VCaP (cell line): Measurements from ENCODE around the gene PRKAA1.

Experiments used
- H3K27ac ChIP-seq: fragments of 450-650 bp; 2 replicates; pipeline ENCODE4 v1.5.1; 2017
- CTCF ChIP-seq: fragments of 450-650 bp; conservative IDR thresholded peaks from 2 replicates; pipeline ENCODE4 v1.5.1; 2017; ENCODE audit warnings: mild to moderate bottlenecking, moderate library complexity

The PRKAA1 gene

GRCh38 chr5:40834849-40835787 is 36.9 kb upstream of the PRKAA1 start, which contains the start of gene RPL37:
TSS of gene RPL37 (minus strand) at chr5:40835222. CDS start at chr5:40835185, 37 bp downstream.
- peak within 1 kb of the TSS; percentile 91 for H3K27ac ChIP-seq
- no peak for TF ChIP-seq CTCF

- TF ChIP-seq CTCF, result no peak
- H3K27ac ChIP-seq, result peak overlapping the region; percentile 91
Observed at GRCh38 chr5:40834391-40834848, 36.2 kb upstream of the PRKAA1 start.

- H3K27ac ChIP-seq, result peak overlapping the region; percentile 91
- TF ChIP-seq CTCF, result no peak
Observed at GRCh38 chr5:40833712-40834229, 35.6 kb upstream of the PRKAA1 start.

- TF ChIP-seq CTCF, result no peak
- peak overlapping the region; percentile 91; the same call in 1 of the 2 replicates for H3K27ac ChIP-seq
Observed at GRCh38 chr5:40832345-40832744, 34.2 kb upstream of the PRKAA1 start.

- no peak for TF ChIP-seq CTCF
- peak overlapping the region; percentile 2; the same call in 1 of the 2 replicates for H3K27ac ChIP-seq
Observed at GRCh38 chr5:40831346-40832210, 33.4 kb upstream of the PRKAA1 start.

- TF ChIP-seq CTCF, result no peak
- H3K27ac ChIP-seq, result peak overlapping the region; percentile 7; the same call in 1 of the 2 replicates
Observed at GRCh38 chr5:40829748-40830533, 31.8 kb upstream of the PRKAA1 start.
